AG04449 (cell line): ENCODE data around the gene CHCHD3.

Experiments used
- CTCF ChIA-PET: fragments of 350-600 bp; formaldehyde crosslinking; extraction: SDS; loops from one replicate; lab custom pipeline; 2021; ENCODE audit warnings: antibody characterized with exemption; lab: Yijun Ruan, JAX
- POLR2A ChIA-PET: fragments of 400-600, 350-600 bp; formaldehyde crosslinking; extraction: SDS; loops from one replicate; lab custom pipeline; 2020; ENCODE audit warnings: antibody characterized with exemption, inconsistent platforms; lab: Yijun Ruan, JAX
- DNase-seq: peaks from one replicate; pipeline ENCODE4 v3.0.0-alpha.2; 2010; ENCODE audit warnings: low read depth, low spot score
- H3K4me3 ChIP-seq: 2 replicates; pipeline ENCODE4 v1.5.1; 2011; ENCODE audit warnings: low read depth, mild to moderate bottlenecking, control low read depth, low read length
- TF ChIP-seq, protein P1 (sequence below): IDR thresholded peaks from one replicate; pipeline ENCODE4 v1.5.1; 2011; ENCODE audit warnings: mild to moderate bottlenecking, moderate library complexity, low read length, control low read depth, inconsistent platforms; ENCODE audit not compliant: insufficient read depth; ENCODE audit errors: missing control alignments

The CHCHD3 gene

DNA sequence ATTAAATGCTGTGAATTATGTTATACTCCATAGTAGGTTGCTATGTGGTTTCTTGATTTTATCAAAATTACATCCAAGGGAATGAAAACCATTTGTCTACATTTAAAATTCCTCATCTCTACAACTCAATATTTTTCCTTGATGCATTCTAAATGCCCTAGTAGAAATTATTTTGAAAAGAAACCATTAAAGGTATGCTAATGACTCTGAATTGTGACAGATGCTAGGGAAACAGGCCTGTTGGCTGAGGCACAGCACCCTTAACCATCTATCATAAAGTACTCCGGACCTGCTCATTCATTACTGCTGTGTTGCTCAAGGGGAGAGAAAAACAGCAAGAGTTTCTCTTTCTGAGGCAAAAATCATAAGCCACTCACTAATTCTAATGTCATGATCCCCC lies 131.2 kb downstream of the CHCHD3 start:
- ChIA-PET POLR2A (no interaction called here), CTCF (no interaction called here)
- TF ChIP-seq, protein P1, sequence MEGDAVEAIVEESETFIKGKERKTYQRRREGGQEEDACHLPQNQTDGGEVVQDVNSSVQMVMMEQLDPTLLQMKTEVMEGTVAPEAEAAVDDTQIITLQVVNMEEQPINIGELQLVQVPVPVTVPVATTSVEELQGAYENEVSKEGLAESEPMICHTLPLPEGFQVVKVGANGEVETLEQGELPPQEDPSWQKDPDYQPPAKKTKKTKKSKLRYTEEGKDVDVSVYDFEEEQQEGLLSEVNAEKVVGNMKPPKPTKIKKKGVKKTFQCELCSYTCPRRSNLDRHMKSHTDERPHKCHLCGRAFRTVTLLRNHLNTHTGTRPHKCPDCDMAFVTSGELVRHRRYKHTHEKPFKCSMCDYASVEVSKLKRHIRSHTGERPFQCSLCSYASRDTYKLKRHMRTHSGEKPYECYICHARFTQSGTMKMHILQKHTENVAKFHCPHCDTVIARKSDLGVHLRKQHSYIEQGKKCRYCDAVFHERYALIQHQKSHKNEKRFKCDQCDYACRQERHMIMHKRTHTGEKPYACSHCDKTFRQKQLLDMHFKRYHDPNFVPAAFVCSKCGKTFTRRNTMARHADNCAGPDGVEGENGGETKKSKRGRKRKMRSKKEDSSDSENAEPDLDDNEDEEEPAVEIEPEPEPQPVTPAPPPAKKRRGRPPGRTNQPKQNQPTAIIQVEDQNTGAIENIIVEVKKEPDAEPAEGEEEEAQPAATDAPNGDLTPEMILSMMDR, result no peak
- H3K4me3 ChIP-seq, result no peak overlapping the region
- DNase-seq, result no peak

DNA sequence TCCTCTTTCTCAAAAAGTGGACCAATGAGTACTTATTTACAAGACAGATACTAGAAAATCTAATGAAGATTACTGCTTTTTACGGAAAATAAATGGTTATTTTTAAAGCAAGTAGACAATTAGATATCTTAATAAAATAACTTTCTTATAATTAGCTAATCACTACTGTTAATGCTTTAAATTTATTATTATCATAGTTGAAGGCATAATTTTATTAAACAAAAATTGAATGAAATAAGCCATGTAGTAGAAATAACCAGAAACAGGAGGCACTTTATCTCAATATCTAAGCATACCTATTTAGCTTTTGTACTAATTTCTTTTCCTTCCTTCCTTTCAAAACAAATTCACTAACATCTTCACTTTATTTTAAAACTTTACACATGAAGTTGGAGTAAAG lies 134.9 kb downstream of the CHCHD3 start:
- TF ChIP-seq, protein P1, result no peak
- H3K4me3 ChIP-seq, result no peak overlapping the region
- no peak for DNase-seq
- CTCF ChIA-PET, result no interaction called here
- POLR2A ChIA-PET, result no interaction called here

GRCh38 chr7:132944774-132945173 lies 137.1 kb downstream of the CHCHD3 start:
- TF ChIP-seq, protein P1, result no peak
- DNase-seq, result no peak
- ChIA-PET POLR2A (no interaction called here), CTCF (no interaction called here)
- no peak overlapping the region for H3K4me3 ChIP-seq

GRCh38 chr7:132943645-132944044 lies 138.2 kb downstream of the CHCHD3 start:
- ChIA-PET POLR2A (no interaction called here), CTCF (no interaction called here)
- DNase-seq, result no peak
- TF ChIP-seq, protein P1, result no peak
- no peak overlapping the region for H3K4me3 ChIP-seq

DNA sequence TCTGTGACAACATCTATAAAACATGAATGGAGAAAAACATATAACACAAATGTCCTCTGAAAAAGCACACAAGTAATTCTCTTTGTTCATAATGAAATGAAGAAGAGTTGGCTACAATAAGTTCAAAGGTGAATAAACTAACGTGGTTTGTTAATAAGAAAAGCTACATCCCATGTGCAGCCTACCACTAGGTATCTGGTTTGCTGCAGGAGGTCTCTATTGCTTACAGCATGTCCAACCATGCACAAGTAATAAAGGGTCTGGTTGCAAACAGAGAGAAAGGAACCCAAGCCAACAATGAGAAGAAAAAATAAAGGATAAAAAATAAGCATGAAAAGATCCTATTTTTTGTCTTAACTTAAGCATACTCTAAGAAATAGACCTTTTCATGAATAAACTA lies 139.2 kb downstream of the CHCHD3 start:
- TF ChIP-seq, protein P1, result no peak
- POLR2A ChIA-PET, result no interaction called here
- CTCF ChIA-PET, result no interaction called here
- no peak overlapping the region for H3K4me3 ChIP-seq
- DNase-seq, result no peak

- CTCF ChIA-PET, result no interaction called here
- no peak overlapping the region for H3K4me3 ChIP-seq
- no peak for DNase-seq
- TF ChIP-seq, protein P1, result no peak
- POLR2A ChIA-PET, result no interaction called here
These were observed 140.0 kb downstream of the CHCHD3 start for GRCh38 chr7:132941905-132942304.
